NCI-H128 (cell line): ENCODE results near the gene PRKN.

Source experiments
- DNase-seq: peaks from one replicate; lab custom pipeline; 2025; ENCODE audit not compliant: unreplicated experiment; lab: John Stamatoyannopoulos, UW

Gene PRKN

GRCh38 chr6:161749576-161749975, 978.0 kb downstream of the PRKN start:
- DNase-seq = no peak

GRCh38 chr6:161748535-161749416, 978.8 kb downstream of the PRKN start:
- DNase-seq = no peak

- no peak for DNase-seq
Measured at GRCh38 chr6:161747506-161747905, 980.1 kb downstream of the PRKN start.

GRCh38 chr6:161745594-161746141, 981.9 kb downstream of the PRKN start:
- no peak for DNase-seq

GRCh38 chr6:161745128-161745527, 982.4 kb downstream of the PRKN start:
- no peak for DNase-seq

GRCh38 chr6:161744211-161745067, 983.1 kb downstream of the PRKN start:
- no peak for DNase-seq

GRCh38 chr6:161743509-161744178, 983.9 kb downstream of the PRKN start:
- no peak for DNase-seq

- no peak for DNase-seq
Measured at GRCh38 chr6:161740486-161740885, 987.1 kb downstream of the PRKN start.

- DNase-seq = no peak
Measured at GRCh38 chr6:161736781-161737292, 990.7 kb downstream of the PRKN start.

- no peak for DNase-seq
Measured at GRCh38 chr6:161736326-161736725, 991.2 kb downstream of the PRKN start.

GRCh38 chr6:161732594-161732993, 995.0 kb downstream of the PRKN start:
- DNase-seq = no peak

GRCh38 chr6:161727083-161727833, 1000.3 kb downstream of the PRKN start:
- DNase-seq = no peak

- DNase-seq = no peak
Measured at GRCh38 chr6:161722394-161722793, 1005.2 kb downstream of the PRKN start.

- no peak for DNase-seq
Measured at GRCh38 chr6:161721511-161721910, 1006.1 kb downstream of the PRKN start.

- no peak for DNase-seq
Measured at GRCh38 chr6:161716176-161716575, 1011.4 kb downstream of the PRKN start.

GRCh38 chr6:161711938-161712337, 1015.6 kb downstream of the PRKN start:
- no peak for DNase-seq

GRCh38 chr6:161711515-161711914, 1016.1 kb downstream of the PRKN start:
- DNase-seq = no peak

GRCh38 chr6:161710698-161711097, 1016.9 kb downstream of the PRKN start:
- no peak for DNase-seq

- no peak for DNase-seq
Measured at GRCh38 chr6:161701056-161701455, 1026.5 kb downstream of the PRKN start.

- DNase-seq = no peak
Measured at GRCh38 chr6:161696801-161697200, 1030.8 kb downstream of the PRKN start.
